ENCODE measurements around the gene PTAFR.

Gene PTAFR

GRCh38 chr1:28109639-28110038 lies 66.9 kb downstream of the PTAFR start:
- no peaks in the 10 kb centered on the region for H3K9me3 Mint-ChIP-seq
- H3K27ac Mint-ChIP-seq: no peak overlapping the region
- H3K36me3 Mint-ChIP-seq (ENCODE audit: low read depth): no peaks in the 10 kb centered on the region
- DNase-seq (ENCODE audit: low spot score): no peak
- H3K4me3 Mint-ChIP-seq: no peak overlapping the region
- peaks cover 15% of the 10 kb centered on the region for H3K4me1 Mint-ChIP-seq (ENCODE audit: low read depth)
- peaks cover 53% of the 10 kb centered on the region for H3K27me3 Mint-ChIP-seq (ENCODE audit: low read depth)

DNA sequence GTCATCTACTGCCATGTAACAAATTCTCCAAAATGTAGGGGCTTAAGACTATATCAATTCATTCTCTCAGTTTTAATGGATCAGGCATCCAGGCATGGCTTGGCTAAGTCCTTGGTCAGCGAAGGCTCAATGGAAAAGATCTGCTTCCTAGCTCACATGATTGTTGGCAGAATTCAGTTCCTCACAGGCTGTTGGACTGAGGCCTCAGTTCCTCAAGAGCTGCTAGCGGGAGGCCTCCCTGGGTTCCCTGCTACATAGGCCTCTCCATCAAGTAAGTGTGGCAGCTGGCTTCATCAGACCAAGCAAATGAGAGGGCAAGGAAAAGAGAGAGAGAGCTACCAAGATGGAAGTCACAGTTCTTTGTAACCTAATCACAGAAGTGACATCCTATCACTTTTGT lies 68.5 kb downstream of the PTAFR start:
- H3K4me3 Mint-ChIP-seq: no peak overlapping the region
- H3K9me3 Mint-ChIP-seq: no peaks in the 10 kb centered on the region
- H3K4me1 Mint-ChIP-seq (ENCODE audit: low read depth): peaks cover 11% of the 10 kb centered on the region
- H3K27ac Mint-ChIP-seq: no peak overlapping the region
- no peaks in the 10 kb centered on the region for H3K36me3 Mint-ChIP-seq (ENCODE audit: low read depth)
- no peak for DNase-seq (ENCODE audit: low spot score)
- H3K27me3 Mint-ChIP-seq (ENCODE audit: low read depth): peaks cover 53% of the 10 kb centered on the region

- DNase-seq (ENCODE audit: low spot score): no peak
- H3K36me3 Mint-ChIP-seq (ENCODE audit: low read depth): no peaks in the 10 kb centered on the region
- H3K27ac Mint-ChIP-seq: no peak overlapping the region
- peaks cover 44% of the 10 kb centered on the region for H3K27me3 Mint-ChIP-seq (ENCODE audit: low read depth)
- H3K4me1 Mint-ChIP-seq (ENCODE audit: low read depth): no peaks in the 10 kb centered on the region
- no peak overlapping the region for H3K4me3 Mint-ChIP-seq
- no peaks in the 10 kb centered on the region for H3K9me3 Mint-ChIP-seq
Observed at GRCh38 chr1:28104866-28105467, 71.5 kb downstream of the PTAFR start.

- Mint-ChIP-seq H3K27me3 (ENCODE audit: low read depth) (peaks cover 33% of the 10 kb centered on the region), H3K4me1 (ENCODE audit: low read depth) (no peaks in the 10 kb centered on the region), H3K36me3 (ENCODE audit: low read depth) (no peaks in the 10 kb centered on the region), H3K9me3 (no peaks in the 10 kb centered on the region), H3K4me3 (no peak overlapping the region), H3K27ac (no peak overlapping the region)
- no peak for DNase-seq (ENCODE audit: low spot score)
Observed at GRCh38 chr1:28102189-28102588, 74.3 kb downstream of the PTAFR start.

DNA sequence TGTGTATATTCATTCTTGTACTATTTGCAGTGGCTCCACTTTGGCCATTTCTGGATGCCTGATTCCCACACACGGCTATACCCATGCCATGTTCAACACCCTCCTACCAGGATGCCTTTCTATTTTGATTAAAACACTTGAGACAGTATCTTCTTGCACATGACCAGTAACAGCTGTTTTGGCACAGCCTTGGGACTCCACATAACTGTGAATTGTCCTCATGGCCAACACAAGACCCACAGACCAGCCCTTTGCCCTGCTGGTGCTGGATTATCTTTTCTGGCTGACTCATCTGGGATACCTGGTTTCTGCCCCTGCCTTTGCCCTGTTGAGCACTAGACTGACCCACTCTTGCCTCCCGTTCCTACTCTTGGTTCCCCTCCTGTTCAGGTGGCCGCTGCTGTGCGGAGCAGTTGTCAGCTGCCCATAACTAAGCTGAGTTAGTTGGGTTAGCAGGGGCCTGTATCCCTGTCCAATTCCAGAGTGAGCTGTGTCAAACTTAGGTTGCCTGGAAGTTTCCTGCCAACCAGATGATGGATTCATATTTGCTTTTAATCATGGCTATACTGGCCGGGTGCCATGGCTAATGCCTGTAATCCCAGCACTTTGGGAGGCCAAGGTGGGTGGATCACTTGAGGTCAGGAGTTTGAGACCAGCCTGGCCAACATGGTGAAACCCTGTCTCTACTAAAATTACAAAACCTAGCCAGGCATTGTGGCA lies 77.3 kb downstream of the PTAFR start:
- DNase-seq (ENCODE audit: low spot score): no peak
- H3K27me3 Mint-ChIP-seq (ENCODE audit: low read depth): peaks cover 47% of the 10 kb centered on the region
- H3K4me3 Mint-ChIP-seq: no peak overlapping the region
- no peaks in the 10 kb centered on the region for H3K36me3 Mint-ChIP-seq (ENCODE audit: low read depth)
- H3K9me3 Mint-ChIP-seq: peaks cover 3% of the 10 kb centered on the region
- no peak overlapping the region for H3K27ac Mint-ChIP-seq
- peaks cover 4% of the 10 kb centered on the region for H3K4me1 Mint-ChIP-seq (ENCODE audit: low read depth)

Data from T-helper 2 cell treated with Interferon-gamma antibody and Interleukin-4, amounts not matched to agents 5 μg/mL and 100 μg/mL, for 36 hours (primary cell).